ENCODE measurements around the gene MAOA.

GRCh38 chrX:43706786-43707370 is 50.8 kb downstream of the MAOA start:
- TF ChIP-seq CTCF (IDR thresholded peaks at IDR 0.05; ENCODE audit: extremely low read depth in 1 of 2, insufficient read depth in 1 of 2, low read depth in 1 of 2, low read length in 2 of 2) (no peak), POLR2AphosphoS5 (IDR thresholded peaks at IDR 0.05; ENCODE audit: insufficient read depth, low read depth, low read length) (no peak), MYC (IDR thresholded peaks at IDR 0.05; ENCODE audit: low read depth, low read length) (no peak), GATA2 (IDR thresholded peaks at IDR 0.05; ENCODE audit: insufficient read depth, insufficient read length, low read depth, low read length) (no peak), EZH2 (IDR thresholded peaks at IDR 0.05; ENCODE audit: borderline replicate concordance, low read depth, low read length, severe bottlenecking) (no peak)
